ENCODE measurements around the gene INPP5E.
"Not testable (repeated sequence)": the region's sequence is repeated elsewhere in the genome, so short reads cannot be mapped to it uniquely, and the experiment has no call there.

The INPP5E gene

GRCh38 chr9:136429683-136430491 is 9.8 kb downstream of the INPP5E start:
- TF ChIP-seq, protein P1, sequence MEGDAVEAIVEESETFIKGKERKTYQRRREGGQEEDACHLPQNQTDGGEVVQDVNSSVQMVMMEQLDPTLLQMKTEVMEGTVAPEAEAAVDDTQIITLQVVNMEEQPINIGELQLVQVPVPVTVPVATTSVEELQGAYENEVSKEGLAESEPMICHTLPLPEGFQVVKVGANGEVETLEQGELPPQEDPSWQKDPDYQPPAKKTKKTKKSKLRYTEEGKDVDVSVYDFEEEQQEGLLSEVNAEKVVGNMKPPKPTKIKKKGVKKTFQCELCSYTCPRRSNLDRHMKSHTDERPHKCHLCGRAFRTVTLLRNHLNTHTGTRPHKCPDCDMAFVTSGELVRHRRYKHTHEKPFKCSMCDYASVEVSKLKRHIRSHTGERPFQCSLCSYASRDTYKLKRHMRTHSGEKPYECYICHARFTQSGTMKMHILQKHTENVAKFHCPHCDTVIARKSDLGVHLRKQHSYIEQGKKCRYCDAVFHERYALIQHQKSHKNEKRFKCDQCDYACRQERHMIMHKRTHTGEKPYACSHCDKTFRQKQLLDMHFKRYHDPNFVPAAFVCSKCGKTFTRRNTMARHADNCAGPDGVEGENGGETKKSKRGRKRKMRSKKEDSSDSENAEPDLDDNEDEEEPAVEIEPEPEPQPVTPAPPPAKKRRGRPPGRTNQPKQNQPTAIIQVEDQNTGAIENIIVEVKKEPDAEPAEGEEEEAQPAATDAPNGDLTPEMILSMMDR (IDR thresholded peaks at IDR 0.05; ENCODE audit: borderline replicate concordance, control extremely low read depth, extremely low read depth, insufficient read depth, missing control alignments): no peak
- in situ Hi-C loops (cut with MboI; ENCODE audit: low sequenced_read_pairs, unreplicated experiment): no loop called here
- DNase-seq (ENCODE audit: low spot score): no peak

GRCh38 chr9:136429075-136429628 is 10.5 kb downstream of the INPP5E start:
- TF ChIP-seq, protein P1 (IDR thresholded peaks at IDR 0.05; ENCODE audit: borderline replicate concordance, control extremely low read depth, extremely low read depth, insufficient read depth, missing control alignments): no peak
- DNase-seq (ENCODE audit: low spot score): no peak
- in situ Hi-C loops (cut with MboI; ENCODE audit: low sequenced_read_pairs, unreplicated experiment): no loop called here

- TF ChIP-seq, protein P1 (IDR thresholded peaks at IDR 0.05; ENCODE audit: borderline replicate concordance, control extremely low read depth, extremely low read depth, insufficient read depth, missing control alignments): no peak
- DNase-seq (ENCODE audit: low spot score): no peak
- in situ Hi-C loops (cut with MboI; ENCODE audit: low sequenced_read_pairs, unreplicated experiment): no loop called here
These were observed 12.9 kb downstream of the INPP5E start for GRCh38 chr9:136426787-136427186.

DNA sequence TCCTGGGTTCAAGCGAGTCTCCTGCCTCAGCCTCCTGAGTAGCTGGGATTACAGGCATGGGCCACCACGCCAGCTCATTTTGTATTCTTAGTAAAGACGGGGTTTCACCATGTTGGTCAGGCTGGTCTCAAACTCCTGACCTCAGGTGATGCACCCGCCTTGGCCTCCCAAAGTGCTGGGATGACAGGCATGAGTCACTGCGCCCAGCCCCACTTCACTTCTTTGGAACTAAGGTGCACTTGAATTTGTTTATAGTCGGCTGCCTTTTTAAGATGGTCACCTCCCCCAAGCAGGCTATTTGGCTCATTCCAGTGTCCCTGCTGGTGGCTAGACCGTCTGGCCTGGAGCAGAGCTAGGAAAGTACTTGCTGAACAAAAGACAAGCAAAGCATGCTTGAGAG is 14.3 kb downstream of the INPP5E start:
- DNase-seq (ENCODE audit: low spot score); in situ Hi-C loops (cut with MboI; ENCODE audit: low sequenced_read_pairs, unreplicated experiment): not testable (repeated sequence)

DNA sequence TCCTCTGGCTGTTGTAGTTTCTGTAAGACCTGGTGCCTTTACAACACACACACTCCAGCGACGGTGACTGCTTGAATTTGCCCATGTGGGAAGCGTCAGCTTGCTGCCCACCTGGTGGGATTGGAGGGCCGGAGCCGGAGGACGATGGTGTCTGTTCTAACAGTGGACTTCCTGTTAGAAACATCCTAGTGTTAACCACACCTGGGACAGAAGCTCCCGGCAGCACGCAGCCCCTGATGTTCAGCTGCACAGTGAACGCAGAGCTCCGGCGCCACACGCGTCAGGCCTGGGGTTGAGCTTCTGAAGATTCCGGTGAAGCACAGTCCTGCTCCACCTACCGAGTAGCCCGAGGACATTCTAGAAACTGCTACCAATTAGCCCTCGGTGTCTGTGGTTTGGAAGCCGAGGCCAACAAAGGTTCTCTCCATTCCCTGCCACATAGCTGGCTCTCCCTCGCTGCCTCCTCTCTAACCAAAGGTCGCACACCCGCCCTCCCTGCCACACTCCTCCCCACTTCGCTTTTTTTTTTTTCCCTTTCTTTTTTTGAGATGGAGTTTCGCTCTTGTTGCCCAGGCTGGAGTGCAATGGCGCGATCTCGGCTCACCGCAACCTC is 14.8 kb downstream of the INPP5E start:
- in situ Hi-C loops (cut with MboI; ENCODE audit: low sequenced_read_pairs, unreplicated experiment): no loop called here
- TF ChIP-seq, protein P1 (IDR thresholded peaks at IDR 0.05; ENCODE audit: borderline replicate concordance, control extremely low read depth, extremely low read depth, insufficient read depth, missing control alignments): no peak
- DNase-seq (ENCODE audit: low spot score): no peak

- TF ChIP-seq, protein P1 (IDR thresholded peaks at IDR 0.05; ENCODE audit: borderline replicate concordance, control extremely low read depth, extremely low read depth, insufficient read depth, missing control alignments): no peak
- no peak for DNase-seq (ENCODE audit: low spot score)
- in situ Hi-C loops (cut with MboI; ENCODE audit: low sequenced_read_pairs, unreplicated experiment): no loop called here
These were observed 16.1 kb downstream of the INPP5E start for GRCh38 chr9:136423432-136424146.
